Lower lobe of right lung (tissue), 2 donors: ENCODE data around the gene SH3PXD2A. TPM values are rescaled to one million over a fixed set of nuclear protein-coding genes. Genes with fewer than 3 reads are reported as not detected.

ENCODE experiments used
- ATAC-seq, 2 donors: fragments of 200-7000 bp; cut with Tn5 transposase; one replicate each; pipeline ENCODE4 v1.9.1; 2020 to 2022; ENCODE audit warnings: mild to moderate bottlenecking in 2 of 2, moderate library complexity in 2 of 2
- DNase-seq: peaks from one replicate; pipeline ENCODE4 v3.0.0-alpha.2; 2020
- H3K27ac ChIP-seq: fragments of 200-600 bp; one replicate; pipeline ENCODE4 v1.8.0; 2022
- H3K27me3 ChIP-seq: fragments of 200-600 bp; one replicate; pipeline ENCODE4 v1.8.0; 2022; ENCODE audit warnings: low read depth
- H3K36me3 ChIP-seq: fragments of 200-600 bp; one replicate; pipeline ENCODE4 v1.8.0; 2022; ENCODE audit warnings: mild to moderate bottlenecking
- H3K4me1 ChIP-seq: fragments of 200-600 bp; one replicate; pipeline ENCODE4 v1.8.0; 2022
- H3K4me3 ChIP-seq: fragments of 200-600 bp; one replicate; pipeline ENCODE4 v1.8.0; 2022; ENCODE audit warnings: mild to moderate bottlenecking
- H3K9me3 ChIP-seq: fragments of 200-600 bp; one replicate; pipeline ENCODE4 v1.8.0; 2022
- intact Hi-C: fragments of 100-400 bp; cut with DNase I; formaldehyde crosslinking; loops from one replicate; pipeline ENCODE4 v1.11.0; 2022
- total RNA-seq: library from RNA; stranded (reverse); fragmentation: NEBNext Ultra II Directional; extraction: Animal tissue kit (Norgen Biotek cat#: 25700); gene quantifications from one replicate; pipeline ENCODE4 v1.2.1, GENCODE V29; 2021
- TF ChIP-seq, protein P1 (sequence below): fragments of 200-600 bp; IDR thresholded peaks from one replicate; pipeline ENCODE4 v1.8.0; 2022; ENCODE audit warnings: antibody characterized with exemption, mild to moderate bottlenecking
- donor health status: DM: no; HTN: yes; CAD: no; lungs with severe emphysema.

The SH3PXD2A gene
- total RNA-seq, 1 donor from 2014 or later: 34.8 TPM

DNA sequence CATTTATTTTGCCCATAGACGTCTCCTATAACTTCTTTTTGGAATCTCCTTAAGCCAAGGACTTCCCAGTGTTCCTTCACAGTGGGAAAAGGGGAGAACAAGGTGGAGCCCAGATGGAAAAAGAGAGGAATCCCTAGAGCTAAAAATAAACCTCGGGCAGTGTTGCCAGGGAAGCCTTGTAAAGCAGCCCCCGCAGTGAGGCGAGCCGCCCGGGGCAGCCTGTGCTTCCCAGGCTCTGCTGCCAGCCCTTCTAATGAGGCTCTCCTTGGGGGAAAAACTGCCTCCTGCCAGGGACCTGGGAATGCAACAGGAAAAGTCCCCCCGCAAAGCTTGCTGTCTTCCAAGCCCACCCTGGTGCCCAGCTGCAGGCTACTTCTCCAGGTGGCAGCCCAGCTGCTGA is 71.7 kb downstream of the SH3PXD2A start:
- no peak for DNase-seq
- TF ChIP-seq, protein P1, sequence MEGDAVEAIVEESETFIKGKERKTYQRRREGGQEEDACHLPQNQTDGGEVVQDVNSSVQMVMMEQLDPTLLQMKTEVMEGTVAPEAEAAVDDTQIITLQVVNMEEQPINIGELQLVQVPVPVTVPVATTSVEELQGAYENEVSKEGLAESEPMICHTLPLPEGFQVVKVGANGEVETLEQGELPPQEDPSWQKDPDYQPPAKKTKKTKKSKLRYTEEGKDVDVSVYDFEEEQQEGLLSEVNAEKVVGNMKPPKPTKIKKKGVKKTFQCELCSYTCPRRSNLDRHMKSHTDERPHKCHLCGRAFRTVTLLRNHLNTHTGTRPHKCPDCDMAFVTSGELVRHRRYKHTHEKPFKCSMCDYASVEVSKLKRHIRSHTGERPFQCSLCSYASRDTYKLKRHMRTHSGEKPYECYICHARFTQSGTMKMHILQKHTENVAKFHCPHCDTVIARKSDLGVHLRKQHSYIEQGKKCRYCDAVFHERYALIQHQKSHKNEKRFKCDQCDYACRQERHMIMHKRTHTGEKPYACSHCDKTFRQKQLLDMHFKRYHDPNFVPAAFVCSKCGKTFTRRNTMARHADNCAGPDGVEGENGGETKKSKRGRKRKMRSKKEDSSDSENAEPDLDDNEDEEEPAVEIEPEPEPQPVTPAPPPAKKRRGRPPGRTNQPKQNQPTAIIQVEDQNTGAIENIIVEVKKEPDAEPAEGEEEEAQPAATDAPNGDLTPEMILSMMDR: no peak
- no peak for ATAC-seq
- Histone ChIP-seq H3K9me3 (no peaks in the 10 kb centered on the region), H3K4me3 (no peak overlapping the region), H3K36me3 (no peaks in the 10 kb centered on the region), H3K27ac (no peak overlapping the region), H3K27me3 (no peaks in the 10 kb centered on the region), H3K4me1 (peaks cover 40% of the 10 kb centered on the region)
- intact Hi-C loops: no loop called here

DNA sequence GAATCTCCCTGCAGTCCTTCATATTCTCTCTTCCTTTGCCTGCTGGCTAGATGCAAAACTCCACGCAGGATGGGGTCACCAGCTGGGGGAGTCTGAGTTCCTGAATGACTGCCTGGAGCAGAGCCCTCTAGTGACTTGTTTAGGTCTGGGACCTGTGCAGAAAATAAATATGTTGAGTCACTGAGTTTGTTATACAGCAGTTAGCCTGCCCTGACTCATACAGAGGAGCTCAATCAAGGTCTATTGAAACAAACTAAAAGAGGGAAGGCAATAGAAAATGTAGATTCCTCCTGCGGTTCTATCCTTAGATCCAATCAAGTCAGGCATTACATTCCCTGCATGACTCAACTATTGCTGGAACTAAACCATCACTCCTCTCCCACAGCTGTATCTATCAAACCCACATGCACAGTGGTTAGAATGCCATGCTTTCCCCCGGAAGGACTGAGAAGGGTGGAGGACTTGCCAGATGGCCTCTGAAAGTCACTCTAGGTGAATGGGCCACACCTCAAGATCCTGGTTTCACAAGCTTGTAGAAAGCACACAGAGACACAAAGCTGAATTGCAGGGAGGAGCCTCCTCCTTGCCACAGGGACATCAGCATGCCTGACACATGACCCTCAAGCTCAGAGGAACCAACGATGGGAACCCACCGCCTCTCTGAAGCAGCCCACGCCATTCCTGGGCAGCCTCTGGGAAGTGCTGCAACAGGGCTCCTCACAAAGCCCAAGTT is 73.9 kb downstream of the SH3PXD2A start:
- Histone ChIP-seq H3K4me1 (peaks cover 34% of the 10 kb centered on the region), H3K9me3 (no peaks in the 10 kb centered on the region), H3K36me3 (no peaks in the 10 kb centered on the region), H3K4me3 (no peak overlapping the region), H3K27ac (no peak overlapping the region), H3K27me3 (no peaks in the 10 kb centered on the region)
- TF ChIP-seq, protein P1: no peak
- ATAC-seq: no peak
- intact Hi-C loops: no loop called here
- no peak for DNase-seq

- ATAC-seq: no peak
- no peak overlapping the region for H3K4me3 ChIP-seq
- no peaks in the 10 kb centered on the region for H3K27me3 ChIP-seq
- TF ChIP-seq, protein P1: no peak
- H3K27ac ChIP-seq: no peak overlapping the region
- H3K9me3 ChIP-seq: no peaks in the 10 kb centered on the region
- intact Hi-C loops: no loop called here
- H3K36me3 ChIP-seq: no peaks in the 10 kb centered on the region
- peaks cover 24% of the 10 kb centered on the region for H3K4me1 ChIP-seq
- DNase-seq: no peak
Observed at GRCh38 chr10:103780242-103781149, 74.9 kb downstream of the SH3PXD2A start.

DNA sequence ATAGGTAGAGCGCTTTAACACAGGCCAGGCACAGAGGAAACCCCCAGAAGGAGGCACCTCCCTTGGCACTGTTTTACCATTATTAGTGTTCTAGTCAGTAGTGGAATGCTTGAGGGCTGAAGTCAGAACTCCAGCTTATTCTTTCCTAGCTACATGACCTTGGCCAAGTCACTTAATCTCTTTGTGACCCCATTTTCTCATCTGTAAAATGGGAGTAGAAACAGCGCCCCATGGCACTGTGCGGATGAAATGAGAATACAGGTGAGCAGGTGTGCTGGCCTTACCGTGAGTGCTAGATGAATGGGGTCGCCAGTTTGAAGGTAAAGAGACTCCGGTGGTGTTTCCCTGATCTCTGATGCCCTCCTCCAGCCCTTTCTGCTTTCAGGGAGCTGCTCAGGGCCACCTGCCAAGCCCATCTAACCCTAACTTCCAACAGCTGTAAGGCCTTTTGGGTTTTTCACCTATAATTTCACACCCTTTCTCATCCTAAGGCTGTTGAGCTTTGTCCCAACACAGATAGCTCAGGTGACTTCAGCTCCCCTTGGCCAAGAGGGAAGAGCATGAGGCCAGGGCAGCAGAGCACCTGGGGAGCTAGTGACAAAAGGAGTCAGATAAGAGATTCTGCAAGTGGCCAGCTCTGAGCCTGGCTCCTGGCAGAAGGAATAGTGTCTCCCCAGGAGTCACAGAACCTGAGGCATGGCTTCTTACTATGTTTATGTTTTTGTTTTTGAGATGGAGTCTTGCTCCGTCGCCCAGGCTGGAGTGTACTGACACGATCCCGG is 76.8 kb downstream of the SH3PXD2A start:
- H3K9me3 ChIP-seq: no peaks in the 10 kb centered on the region
- no peak overlapping the region for H3K27ac ChIP-seq

More for the DNA sequence above, 76.8 kb downstream of the SH3PXD2A start:
- intact Hi-C loops: no loop called here
- ATAC-seq: no peak
- no peak overlapping the region for H3K4me3 ChIP-seq
- DNase-seq: peak; percentile 6
- H3K36me3 ChIP-seq: no peaks in the 10 kb centered on the region
- H3K27me3 ChIP-seq: no peaks in the 10 kb centered on the region
- TF ChIP-seq, protein P1: no peak
- peaks cover 21% of the 10 kb centered on the region for H3K4me1 ChIP-seq
